K562 (cell line): Measurements from ENCODE around the gene EYA4. TPM values are rescaled to one million over a fixed set of nuclear protein-coding genes. Genes with fewer than 3 reads are reported as not detected.

ENCODE experiments used
- BRD9 ChIP-seq: fragments of 450-650 bp; IDR thresholded peaks from 2 replicates; pipeline ENCODE4 v1.6.1; 2018; ENCODE audit warnings: low read depth; ENCODE audit not compliant: partially characterized antibody
- GABPB2 ChIP-seq: fragments of 250-450 bp; sonication (Bioruptor Pico); conservative IDR thresholded peaks from 2 replicates; pipeline ENCODE4 v1.5.1; 2021; ENCODE audit warnings: mild to moderate bottlenecking
- PURB ChIP-seq: sonication (generic); formaldehyde crosslinking; IDR thresholded peaks from 2 replicates; pipeline ENCODE4 v1.9.0; 2021; ENCODE audit warnings: low read depth, mild to moderate bottlenecking, missing genetic modification reagents
- SFPQ ChIP-seq: fragments of 200-400 bp; formaldehyde crosslinking; IDR thresholded peaks from 2 replicates; pipeline ENCODE4 v1.6.1; 2017; ENCODE audit warnings: mild to moderate bottlenecking, low read depth, low read length, moderate library complexity
- THAP12 ChIP-seq: fragments of 250-450 bp; sonication (Bioruptor Pico); IDR thresholded peaks from 2 replicates; pipeline ENCODE4 v1.9.0; 2021; ENCODE audit warnings: mild to moderate bottlenecking, inconsistent platforms
- ZNF253 ChIP-seq: fragments of 250-450 bp; sonication (Bioruptor Pico); conservative IDR thresholded peaks from 2 replicates; pipeline ENCODE4 v1.6.1; 2021; ENCODE audit warnings: mild to moderate bottlenecking
- polyA plus RNA-seq, 8 experiments: library from polyadenylated mRNA; depleted of rRNA in 4 of 8; stranded (reverse) in 5 of 8; unstranded in 3 of 8; fragments of >200 nt; fragmentation: Nextera tagmentation in 2 of 8; fragmentation: Illumina TruSeq in 1 of 8; extraction: Ambion mirVana in 2 of 8; extraction: Trizol in 1 of 8; gene quantifications; 2 replicates each; pipeline versions ENCODE4 v1.2.1 to v1.2.3, GENCODE V29; 2011 to 2014; ENCODE audit warnings: inconsistent platforms in 1 of 8, missing spikeins in 1 of 8
- total RNA-seq, 7 experiments: library from RNA; depleted of rRNA in 6 of 7; stranded (reverse); fragments of >200 nt in 6 of 7; fragmentation: Illumina TruSeq in 2 of 7; extraction: Trizol in 2 of 7; gene quantifications; 2 replicates each; pipeline versions ENCODE4 v1.2.1 to v1.2.3, GENCODE V29; 2011 to 2021; ENCODE audit warnings: low replicate concordance in 1 of 7

EYA4 gene
- total and polyA plus RNA-seq, 9 of the 15 experiments (the other 6 are each of a cell fraction or from before 2014, with no cell fraction given): 0.03 to 0.04 TPM; not detected in 7

- TF ChIP-seq SFPQ (no peak), ZNF253 (CRISPR knock-in tag) (no peak), PURB (CRISPR knock-in tag) (no peak), BRD9 (no peak), THAP12 (CRISPR knock-in tag) (no peak), GABPB2 (CRISPR knock-in tag) (no peak)
These were observed 299.9 kb downstream of the EYA4 start (continued) for GRCh38 chr6:133541040-133541439.
